ENCODE results near the gene CFAP58. TPM values are rescaled to one million over a fixed set of nuclear protein-coding genes. Genes with fewer than 3 reads are reported as not detected.

The CFAP58 gene
- total and polyA plus RNA-seq, 4 donors, result 0.01 to 0.09 (median 0.08) TPM; not detected in 1

DNA sequence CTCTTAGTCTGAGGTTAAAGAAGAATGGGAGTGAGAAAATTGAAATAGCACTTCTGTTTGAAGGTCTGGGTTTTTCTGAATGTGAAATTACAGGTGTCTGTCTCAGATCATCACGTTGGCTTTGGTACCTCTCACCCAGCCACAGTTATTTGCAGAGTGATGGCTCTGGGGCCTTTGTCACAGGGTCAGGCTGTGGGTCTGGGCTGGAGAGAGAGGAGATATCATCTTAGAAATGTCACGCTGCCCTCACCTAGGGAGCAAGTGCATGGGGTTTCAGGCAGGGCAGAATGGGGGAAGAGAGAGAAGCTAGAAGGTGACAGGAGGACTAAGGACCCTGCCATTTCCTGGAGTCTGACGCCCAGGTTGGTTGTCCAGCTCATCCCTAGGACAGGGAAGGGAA is 127.2 kb downstream of the CFAP58 start:
- Histone ChIP-seq H3K27me3 (ENCODE audit: control insufficient read depth in 4 of 4, insufficient read depth in 4 of 4, low read length in 3 of 4) (peaks cover 0 to 4% (median under 1%) of the 10 kb centered on the region in 4 donors), H3K4me1 (ENCODE audit: control insufficient read depth in 4 of 4, insufficient read depth in 4 of 4, low read length in 3 of 4) (no peaks in the 10 kb centered on the region), H3K9me3 (ENCODE audit: control insufficient read depth in 4 of 4, low read length in 3 of 4) (no peaks in the 10 kb centered on the region), H3K36me3 (ENCODE audit: control insufficient read depth in 4 of 4, insufficient read depth in 3 of 4, low read depth in 1 of 4, low read length in 3 of 4) (no peaks in the 10 kb centered on the region), H3K4me3 (ENCODE audit: low read depth in 1 of 3, low read length in 3 of 3) (no peak overlapping the region), H3K9ac (ENCODE audit: low read depth in 1 of 2, low read length in 2 of 2) (no peak overlapping the region), H3K27ac (ENCODE audit: low read depth in 1 of 2, low read length in 2 of 2) (no peak overlapping the region)
- TF ChIP-seq, protein P1, sequence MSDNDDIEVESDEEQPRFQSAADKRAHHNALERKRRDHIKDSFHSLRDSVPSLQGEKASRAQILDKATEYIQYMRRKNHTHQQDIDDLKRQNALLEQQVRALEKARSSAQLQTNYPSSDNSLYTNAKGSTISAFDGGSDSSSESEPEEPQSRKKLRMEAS (IDR thresholded peaks at IDR 0.05), result no peak
- TF ChIP-seq, protein P2, sequence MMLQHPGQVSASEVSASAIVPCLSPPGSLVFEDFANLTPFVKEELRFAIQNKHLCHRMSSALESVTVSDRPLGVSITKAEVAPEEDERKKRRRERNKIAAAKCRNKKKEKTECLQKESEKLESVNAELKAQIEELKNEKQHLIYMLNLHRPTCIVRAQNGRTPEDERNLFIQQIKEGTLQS (IDR thresholded peaks at IDR 0.05), result no peak
- TF ChIP-seq, protein P3, sequence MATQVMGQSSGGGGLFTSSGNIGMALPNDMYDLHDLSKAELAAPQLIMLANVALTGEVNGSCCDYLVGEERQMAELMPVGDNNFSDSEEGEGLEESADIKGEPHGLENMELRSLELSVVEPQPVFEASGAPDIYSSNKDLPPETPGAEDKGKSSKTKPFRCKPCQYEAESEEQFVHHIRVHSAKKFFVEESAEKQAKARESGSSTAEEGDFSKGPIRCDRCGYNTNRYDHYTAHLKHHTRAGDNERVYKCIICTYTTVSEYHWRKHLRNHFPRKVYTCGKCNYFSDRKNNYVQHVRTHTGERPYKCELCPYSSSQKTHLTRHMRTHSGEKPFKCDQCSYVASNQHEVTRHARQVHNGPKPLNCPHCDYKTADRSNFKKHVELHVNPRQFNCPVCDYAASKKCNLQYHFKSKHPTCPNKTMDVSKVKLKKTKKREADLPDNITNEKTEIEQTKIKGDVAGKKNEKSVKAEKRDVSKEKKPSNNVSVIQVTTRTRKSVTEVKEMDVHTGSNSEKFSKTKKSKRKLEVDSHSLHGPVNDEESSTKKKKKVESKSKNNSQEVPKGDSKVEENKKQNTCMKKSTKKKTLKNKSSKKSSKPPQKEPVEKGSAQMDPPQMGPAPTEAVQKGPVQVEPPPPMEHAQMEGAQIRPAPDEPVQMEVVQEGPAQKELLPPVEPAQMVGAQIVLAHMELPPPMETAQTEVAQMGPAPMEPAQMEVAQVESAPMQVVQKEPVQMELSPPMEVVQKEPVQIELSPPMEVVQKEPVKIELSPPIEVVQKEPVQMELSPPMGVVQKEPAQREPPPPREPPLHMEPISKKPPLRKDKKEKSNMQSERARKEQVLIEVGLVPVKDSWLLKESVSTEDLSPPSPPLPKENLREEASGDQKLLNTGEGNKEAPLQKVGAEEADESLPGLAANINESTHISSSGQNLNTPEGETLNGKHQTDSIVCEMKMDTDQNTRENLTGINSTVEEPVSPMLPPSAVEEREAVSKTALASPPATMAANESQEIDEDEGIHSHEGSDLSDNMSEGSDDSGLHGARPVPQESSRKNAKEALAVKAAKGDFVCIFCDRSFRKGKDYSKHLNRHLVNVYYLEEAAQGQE (IDR thresholded peaks at IDR 0.05), result no peak
- no peak for TF ChIP-seq YY1 (IDR thresholded peaks at IDR 0.05)
- no peak for TF ChIP-seq FOXA1 (IDR thresholded peaks at IDR 0.05)
- TF ChIP-seq HNF4A (conservative IDR thresholded peaks at IDR 0.05), result no peak
- TF ChIP-seq SP1 (IDR thresholded peaks at IDR 0.05), result no peak
- no peak for TF ChIP-seq JUND (IDR thresholded peaks at IDR 0.05)
- TF ChIP-seq, protein P4, sequence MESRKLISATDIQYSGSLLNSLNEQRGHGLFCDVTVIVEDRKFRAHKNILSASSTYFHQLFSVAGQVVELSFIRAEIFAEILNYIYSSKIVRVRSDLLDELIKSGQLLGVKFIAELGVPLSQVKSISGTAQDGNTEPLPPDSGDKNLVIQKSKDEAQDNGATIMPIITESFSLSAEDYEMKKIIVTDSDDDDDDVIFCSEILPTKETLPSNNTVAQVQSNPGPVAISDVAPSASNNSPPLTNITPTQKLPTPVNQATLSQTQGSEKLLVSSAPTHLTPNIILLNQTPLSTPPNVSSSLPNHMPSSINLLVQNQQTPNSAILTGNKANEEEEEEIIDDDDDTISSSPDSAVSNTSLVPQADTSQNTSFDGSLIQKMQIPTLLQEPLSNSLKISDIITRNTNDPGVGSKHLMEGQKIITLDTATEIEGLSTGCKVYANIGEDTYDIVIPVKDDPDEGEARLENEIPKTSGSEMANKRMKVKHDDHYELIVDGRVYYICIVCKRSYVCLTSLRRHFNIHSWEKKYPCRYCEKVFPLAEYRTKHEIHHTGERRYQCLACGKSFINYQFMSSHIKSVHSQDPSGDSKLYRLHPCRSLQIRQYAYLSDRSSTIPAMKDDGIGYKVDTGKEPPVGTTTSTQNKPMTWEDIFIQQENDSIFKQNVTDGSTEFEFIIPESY (IDR thresholded peaks at IDR 0.05), result no peak
- TF ChIP-seq FOXA2 (IDR thresholded peaks at IDR 0.05), result no peak
- TF ChIP-seq RXRA (IDR thresholded peaks at IDR 0.05), result no peak
- no peak for TF ChIP-seq HNF4G (IDR thresholded peaks at IDR 0.05)
- no peak for TF ChIP-seq GABPA (IDR thresholded peaks at IDR 0.05 in 1 of 2, conservative IDR thresholded peaks at IDR 0.05 in 1 of 2)
- no peak for TF ChIP-seq EGR1 (IDR thresholded peaks at IDR 0.05; ENCODE audit: low read depth in 2 of 2)
- TF ChIP-seq, protein P5, sequence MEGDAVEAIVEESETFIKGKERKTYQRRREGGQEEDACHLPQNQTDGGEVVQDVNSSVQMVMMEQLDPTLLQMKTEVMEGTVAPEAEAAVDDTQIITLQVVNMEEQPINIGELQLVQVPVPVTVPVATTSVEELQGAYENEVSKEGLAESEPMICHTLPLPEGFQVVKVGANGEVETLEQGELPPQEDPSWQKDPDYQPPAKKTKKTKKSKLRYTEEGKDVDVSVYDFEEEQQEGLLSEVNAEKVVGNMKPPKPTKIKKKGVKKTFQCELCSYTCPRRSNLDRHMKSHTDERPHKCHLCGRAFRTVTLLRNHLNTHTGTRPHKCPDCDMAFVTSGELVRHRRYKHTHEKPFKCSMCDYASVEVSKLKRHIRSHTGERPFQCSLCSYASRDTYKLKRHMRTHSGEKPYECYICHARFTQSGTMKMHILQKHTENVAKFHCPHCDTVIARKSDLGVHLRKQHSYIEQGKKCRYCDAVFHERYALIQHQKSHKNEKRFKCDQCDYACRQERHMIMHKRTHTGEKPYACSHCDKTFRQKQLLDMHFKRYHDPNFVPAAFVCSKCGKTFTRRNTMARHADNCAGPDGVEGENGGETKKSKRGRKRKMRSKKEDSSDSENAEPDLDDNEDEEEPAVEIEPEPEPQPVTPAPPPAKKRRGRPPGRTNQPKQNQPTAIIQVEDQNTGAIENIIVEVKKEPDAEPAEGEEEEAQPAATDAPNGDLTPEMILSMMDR (IDR thresholded peaks at IDR 0.05; ENCODE audit: low read depth, low read length, missing input control), result no peak
- TF ChIP-seq TAF1 (conservative IDR thresholded peaks at IDR 0.05), result no peak
- no peak for DNase-seq (ENCODE audit: low spot score)
- WGBS, result 56% methylated on average over 3 of the region's 3 CpGs

DNA sequence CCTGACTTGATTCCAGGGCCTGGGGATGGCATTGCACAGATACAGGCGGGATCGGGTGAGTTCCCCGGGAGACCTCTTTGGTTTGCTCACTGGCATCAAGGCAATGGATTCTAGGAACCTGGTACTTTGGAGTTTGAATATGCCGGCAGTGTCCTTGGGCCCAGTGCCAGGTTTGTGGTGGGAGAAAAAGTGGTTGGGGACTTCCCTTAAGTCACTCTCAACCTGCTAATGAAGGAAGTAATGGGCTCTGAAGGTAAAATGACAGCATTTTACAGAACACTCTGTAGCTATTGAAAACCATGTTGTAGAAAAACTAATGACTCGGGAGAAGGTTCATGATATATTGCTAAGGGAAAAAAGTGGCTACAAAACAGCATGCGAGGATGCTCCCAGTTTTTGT is 129.9 kb downstream of the CFAP58 start:
- no peak overlapping the region for H3K9ac ChIP-seq (ENCODE audit: low read depth in 1 of 2, low read length in 2 of 2)
- H3K4me1 ChIP-seq (ENCODE audit: control insufficient read depth in 4 of 4, insufficient read depth in 4 of 4, low read length in 3 of 4), result no peaks in the 10 kb centered on the region
- no peak overlapping the region for H3K4me3 ChIP-seq (ENCODE audit: low read depth in 1 of 3, low read length in 3 of 3)
- no peak overlapping the region for H3K27ac ChIP-seq (ENCODE audit: low read depth in 1 of 2, low read length in 2 of 2)
- 74% methylated on average over 6 of the region's 6 CpGs for WGBS
- H3K36me3 ChIP-seq (ENCODE audit: control insufficient read depth in 4 of 4, insufficient read depth in 3 of 4, low read depth in 1 of 4, low read length in 3 of 4), result no peaks in the 10 kb centered on the region
- no peak for DNase-seq (ENCODE audit: low spot score)
- peaks cover 0 to 4% (median 0%) of the 10 kb centered on the region in 4 donors for H3K27me3 ChIP-seq (ENCODE audit: control insufficient read depth in 4 of 4, insufficient read depth in 4 of 4, low read length in 3 of 4)
- no peaks in the 10 kb centered on the region for H3K9me3 ChIP-seq (ENCODE audit: control insufficient read depth in 4 of 4, low read length in 3 of 4)
- TF ChIP-seq FOXA2 (IDR thresholded peaks at IDR 0.05) (no peak), JUND (IDR thresholded peaks at IDR 0.05) (no peak), HNF4G (IDR thresholded peaks at IDR 0.05) (no peak), SP1 (IDR thresholded peaks at IDR 0.05) (no peak), NR2F2 (IDR thresholded peaks at IDR 0.05) (no peak), FOXA1 (IDR thresholded peaks at IDR 0.05) (no peak), EGR1 (IDR thresholded peaks at IDR 0.05; ENCODE audit: low read depth in 2 of 2) (no peak), RAD21 (IDR thresholded peaks at IDR 0.05) (no peak), RXRA (IDR thresholded peaks at IDR 0.05) (no peak)
- TF ChIP-seq, protein P4 (IDR thresholded peaks at IDR 0.05), result no peak
- TF ChIP-seq, protein P2 (IDR thresholded peaks at IDR 0.05), result no peak
- TF ChIP-seq, protein P3 (IDR thresholded peaks at IDR 0.05), result no peak

Measured in liver (tissue), 9 donors.